Neutrophil (primary cell): Measurements from ENCODE around the gene SLC39A9.
"Not testable (repeated sequence)": the region's sequence is repeated elsewhere in the genome, so short reads cannot be mapped to it uniquely, and the experiment has no call there.

Source experiments
- H3K27ac ChIP-seq: fragments of 200-600 bp; sonication (generic); 2 replicates; pipeline ENCODE4 v1.5.1; 2016; ENCODE audit warnings: mild to moderate bottlenecking, moderate library complexity
- H3K27me3 ChIP-seq: fragments of 200-600 bp; sonication (generic); 2 replicates; pipeline ENCODE4 v1.6.0; 2016; ENCODE audit warnings: mild to moderate bottlenecking
- H3K36me3 ChIP-seq: fragments of 200-600 bp; sonication (generic); 2 replicates; pipeline ENCODE4 v1.5.1; 2017
- H3K4me1 ChIP-seq, 2 experiments: fragments of 200-600 bp in 1 of 2; sonication (generic) in 1 of 2; 1 replicate in 1 of 2; 2 replicates in 1 of 2; pipeline versions ENCODE4 v1.5.1 to v1.6.1; 2013 to 2016; ENCODE audit warnings: low read depth in 1 of 2, low read length in 1 of 2, mild to moderate bottlenecking in 1 of 2, moderate library complexity in 1 of 2; ENCODE audit not compliant: control insufficient read depth in 1 of 2, insufficient read depth in 1 of 2
- H3K4me3 ChIP-seq, 2 experiments: fragments of 200-600 bp in 1 of 2; sonication (generic) in 1 of 2; 1 replicate in 1 of 2; 2 replicates in 1 of 2; pipeline ENCODE4 v1.5.1; 2013 to 2016; ENCODE audit warnings: low read depth in 1 of 2, low read length in 1 of 2, mild to moderate bottlenecking in 1 of 2, moderate library complexity in 1 of 2
- H3K9me3 ChIP-seq: fragments of 200-600 bp; sonication (generic); 2 replicates; pipeline ENCODE4 v1.5.1; 2016
- TF ChIP-seq, protein P1 (sequence below): fragments of 200-600 bp; sonication (generic); IDR thresholded peaks from 2 replicates; pipeline ENCODE4 v1.5.1; 2016; ENCODE audit warnings: antibody characterized with exemption

Gene SLC39A9

DNA sequence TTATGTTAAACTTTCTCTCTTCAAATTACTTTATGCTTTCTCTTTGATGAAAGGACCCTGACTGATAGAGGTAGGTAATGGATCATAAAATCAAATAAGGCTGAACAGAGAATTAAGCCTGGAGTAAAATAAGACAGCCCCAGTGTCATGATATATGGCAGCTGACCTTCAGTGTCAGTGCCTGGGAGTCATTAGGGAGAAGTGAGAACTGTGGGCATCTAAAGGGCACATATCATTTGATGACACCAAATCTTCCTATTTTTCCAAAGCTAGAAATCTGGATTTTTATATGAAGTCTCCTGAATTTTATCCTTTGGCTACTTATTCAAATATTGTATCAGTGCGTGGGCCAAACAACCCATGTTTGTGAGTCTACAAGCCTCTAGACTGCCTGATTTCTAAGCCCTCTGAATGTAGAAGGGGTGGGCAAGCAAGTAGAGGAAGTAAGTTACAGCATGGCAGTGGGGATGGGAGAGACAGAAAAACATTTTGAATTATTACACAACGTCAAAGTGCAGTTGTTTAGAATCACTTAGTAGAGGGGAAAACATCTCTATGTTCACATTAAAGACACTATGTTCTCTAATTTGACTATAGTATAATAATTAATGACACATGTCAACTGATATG is 10.0 kb downstream of the SLC39A9 start:
- Histone ChIP-seq H3K36me3 (peaks cover 7% of the 10 kb centered on the region), H3K27ac (no peak overlapping the region), H3K9me3 (no peaks in the 10 kb centered on the region), H3K27me3 (no peaks in the 10 kb centered on the region), H3K4me1 (peaks cover 15 to 23% of the 10 kb centered on the region in 2 experiments), H3K4me3 (no peak overlapping the region)
- TF ChIP-seq, protein P1, sequence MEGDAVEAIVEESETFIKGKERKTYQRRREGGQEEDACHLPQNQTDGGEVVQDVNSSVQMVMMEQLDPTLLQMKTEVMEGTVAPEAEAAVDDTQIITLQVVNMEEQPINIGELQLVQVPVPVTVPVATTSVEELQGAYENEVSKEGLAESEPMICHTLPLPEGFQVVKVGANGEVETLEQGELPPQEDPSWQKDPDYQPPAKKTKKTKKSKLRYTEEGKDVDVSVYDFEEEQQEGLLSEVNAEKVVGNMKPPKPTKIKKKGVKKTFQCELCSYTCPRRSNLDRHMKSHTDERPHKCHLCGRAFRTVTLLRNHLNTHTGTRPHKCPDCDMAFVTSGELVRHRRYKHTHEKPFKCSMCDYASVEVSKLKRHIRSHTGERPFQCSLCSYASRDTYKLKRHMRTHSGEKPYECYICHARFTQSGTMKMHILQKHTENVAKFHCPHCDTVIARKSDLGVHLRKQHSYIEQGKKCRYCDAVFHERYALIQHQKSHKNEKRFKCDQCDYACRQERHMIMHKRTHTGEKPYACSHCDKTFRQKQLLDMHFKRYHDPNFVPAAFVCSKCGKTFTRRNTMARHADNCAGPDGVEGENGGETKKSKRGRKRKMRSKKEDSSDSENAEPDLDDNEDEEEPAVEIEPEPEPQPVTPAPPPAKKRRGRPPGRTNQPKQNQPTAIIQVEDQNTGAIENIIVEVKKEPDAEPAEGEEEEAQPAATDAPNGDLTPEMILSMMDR: no peak

DNA sequence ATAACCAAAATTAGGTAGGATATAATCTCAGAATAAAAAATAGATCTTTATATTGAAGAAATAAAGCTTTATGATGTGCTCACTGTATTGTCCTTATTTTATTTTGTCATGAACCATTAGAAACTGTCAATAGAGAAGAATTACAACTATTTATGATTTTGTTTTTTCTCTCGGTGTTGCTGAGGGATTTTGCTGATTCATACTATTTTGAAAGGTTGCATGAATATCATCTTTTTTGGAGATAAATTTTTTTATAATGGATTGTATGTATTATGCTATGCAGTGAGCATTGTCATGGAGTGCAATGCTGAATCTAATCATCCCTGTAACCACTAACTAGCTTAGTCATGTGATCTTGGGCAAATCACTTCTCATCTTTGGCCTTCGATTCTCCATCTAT is 15.0 kb downstream of the SLC39A9 start:
- TF ChIP-seq, protein P1: no peak
- H3K27ac ChIP-seq: no peak overlapping the region
- H3K27me3 ChIP-seq: no peaks in the 10 kb centered on the region

DNA sequence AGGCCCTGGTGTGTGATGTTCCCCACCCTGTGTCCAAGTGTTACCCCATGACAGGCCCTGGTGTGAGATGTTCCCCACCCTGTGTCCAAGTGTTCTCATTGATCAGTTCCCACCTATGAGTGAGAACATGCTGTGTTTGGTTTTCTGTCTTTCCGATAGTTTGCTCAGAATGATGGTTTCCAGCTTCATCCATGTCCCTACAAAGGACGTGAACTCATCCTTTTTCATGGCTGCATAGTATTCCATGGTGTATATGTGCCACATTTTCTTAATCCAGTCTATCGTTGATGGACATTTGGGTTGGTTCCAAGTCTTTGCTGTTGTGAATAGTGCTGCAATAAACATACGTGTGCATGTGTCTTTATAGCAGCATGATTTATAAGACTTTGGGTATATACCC is 17.6 kb downstream of the SLC39A9 start:
- not testable (repeated sequence) for H3K9me3 ChIP-seq, H3K27ac ChIP-seq, H3K27me3 ChIP-seq, H3K4me3 ChIP-seq, H3K4me1 ChIP-seq, H3K36me3 ChIP-seq

More for the DNA sequence above, 15.0 kb downstream of the SLC39A9 start:
- H3K4me3 ChIP-seq: no peak overlapping the region
- H3K9me3 ChIP-seq: no peaks in the 10 kb centered on the region
- H3K36me3 ChIP-seq: no peaks in the 10 kb centered on the region
- peaks cover 15 to 22% of the 10 kb centered on the region in 2 experiments for H3K4me1 ChIP-seq

DNA sequence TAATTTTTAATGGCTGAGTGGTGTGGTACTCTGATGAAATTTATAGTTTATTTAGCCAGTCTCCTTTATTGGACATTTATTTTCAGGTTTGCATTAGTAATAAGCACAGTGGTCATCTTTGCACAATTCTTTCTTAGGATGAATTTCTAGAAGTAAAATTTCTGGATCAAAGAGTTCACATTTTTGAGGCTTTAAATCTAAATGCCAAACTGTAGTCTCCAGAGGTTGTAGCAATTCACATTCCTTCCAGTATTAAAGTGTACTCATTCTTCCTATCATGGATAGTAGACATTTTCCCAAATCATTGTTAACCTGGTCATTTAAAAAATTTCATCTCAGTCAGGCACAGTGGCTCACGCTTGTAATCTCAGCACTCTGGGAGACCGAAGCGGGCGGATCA is 24.8 kb downstream of the SLC39A9 start:
- no peak overlapping the region for H3K27ac ChIP-seq
- H3K9me3 ChIP-seq: no peaks in the 10 kb centered on the region
- H3K4me3 ChIP-seq: no peak overlapping the region
- peaks cover 2 to 4% of the 10 kb centered on the region in 2 experiments for H3K4me1 ChIP-seq
- TF ChIP-seq, protein P1: no peak
- peaks cover 27% of the 10 kb centered on the region for H3K36me3 ChIP-seq
- no peaks in the 10 kb centered on the region for H3K27me3 ChIP-seq

DNA sequence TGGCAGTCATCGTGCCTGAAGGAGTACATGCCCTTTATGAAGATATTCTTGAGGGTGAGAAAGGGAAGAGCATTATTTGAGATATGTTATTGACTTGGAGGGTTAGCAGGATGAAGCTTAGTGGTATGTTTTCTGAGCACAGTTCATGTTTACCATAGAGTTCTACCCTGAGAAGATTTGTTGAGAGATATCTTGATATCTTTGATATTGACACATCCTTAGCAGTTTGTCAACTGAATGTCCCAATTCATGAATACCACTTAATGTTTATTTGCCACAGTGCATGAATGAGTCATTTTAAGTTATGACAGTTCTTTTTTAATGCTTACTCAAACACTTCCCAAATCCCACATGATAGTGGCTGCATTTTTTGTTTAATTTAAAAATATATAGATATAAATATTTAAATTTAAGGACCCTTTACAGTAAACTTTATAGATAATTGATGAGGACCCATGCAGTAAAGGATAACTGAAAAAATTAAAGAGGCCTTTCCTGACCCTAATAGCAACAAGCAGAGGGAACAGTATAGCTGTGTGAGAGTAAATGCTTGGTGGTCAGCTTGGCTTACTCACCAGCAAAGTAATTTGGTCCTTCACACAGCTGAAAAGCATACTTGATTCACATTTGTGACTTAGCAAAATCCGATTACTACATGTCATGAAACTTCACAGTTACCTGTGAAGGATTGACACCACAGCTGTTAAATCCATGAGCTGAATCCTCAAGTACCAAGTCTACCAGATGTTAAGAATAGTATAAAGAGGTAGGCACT is 25.8 kb downstream of the SLC39A9 start:
- H3K9me3 ChIP-seq: no peaks in the 10 kb centered on the region
- no peak overlapping the region for H3K27ac ChIP-seq
- H3K4me3 ChIP-seq: no peak overlapping the region
- H3K27me3 ChIP-seq: no peaks in the 10 kb centered on the region
- H3K36me3 ChIP-seq: peaks cover 27% of the 10 kb centered on the region
- peaks cover 9 to 13% of the 10 kb centered on the region in 2 experiments for H3K4me1 ChIP-seq
- TF ChIP-seq, protein P1: no peak

DNA sequence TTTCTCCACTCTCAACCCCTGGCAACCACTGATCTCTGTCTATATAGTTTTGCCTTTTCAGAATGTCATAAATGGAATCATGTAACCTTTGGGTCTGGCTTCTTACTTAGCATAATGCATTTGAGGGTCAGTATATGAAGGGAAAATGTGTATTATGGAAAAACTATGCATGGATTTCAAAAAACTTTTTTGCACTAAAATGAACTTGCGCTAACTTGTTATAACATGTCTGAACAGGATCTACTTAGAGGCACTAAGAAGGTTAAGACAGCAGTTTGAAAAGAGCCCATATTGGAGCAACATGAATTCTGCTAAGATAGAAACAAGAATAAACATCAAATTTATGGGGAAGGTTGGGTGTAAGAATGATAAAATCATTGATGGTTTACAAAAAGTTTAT is 29.1 kb downstream of the SLC39A9 start:
- H3K27ac ChIP-seq: no peak overlapping the region
- no peaks in the 10 kb centered on the region for H3K9me3 ChIP-seq
- peaks cover 27% of the 10 kb centered on the region for H3K36me3 ChIP-seq
- H3K4me3 ChIP-seq: no peak overlapping the region
- TF ChIP-seq, protein P1: no peak
- H3K4me1 ChIP-seq: peaks cover 9 to 13% of the 10 kb centered on the region in 2 experiments
- no peaks in the 10 kb centered on the region for H3K27me3 ChIP-seq
